ENCODE results near the gene ARMC8. TPM values are rescaled to one million over a fixed set of nuclear protein-coding genes. Genes with fewer than 3 reads are reported as not detected.
A peak's percentile ranks its signal among the peaks of the same experiment; 100 is the strongest.

The ARMC8 gene
- total RNA-seq, 1 donor from 2014 or later = 45.3 TPM

DNA sequence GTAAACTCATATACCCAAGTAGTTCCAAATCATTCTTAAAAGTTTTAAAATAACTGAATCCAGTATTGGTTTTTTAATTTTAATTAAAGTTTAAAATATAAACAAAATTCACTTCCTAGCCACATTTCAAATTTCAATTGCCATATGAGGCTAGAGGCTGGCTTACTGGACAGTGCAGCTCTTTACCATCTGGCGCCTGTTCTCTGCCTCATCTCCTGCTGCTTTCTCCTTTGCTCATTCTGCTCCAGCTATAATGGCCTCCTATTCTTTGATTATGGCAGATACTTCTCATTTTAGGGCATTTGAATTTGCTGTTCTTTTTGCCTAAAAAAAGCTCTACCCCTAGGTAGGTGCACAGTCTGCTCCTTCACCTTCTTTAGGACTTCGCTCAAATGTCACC, 19.1 kb downstream of the ARMC8 start:
- DNase-seq (no peak), ATAC-seq (no peak)
- Histone ChIP-seq H3K36me3 (no peaks in the 10 kb centered on the region), H3K27me3 (ENCODE audit: low read depth) (no peaks in the 10 kb centered on the region), H3K27ac (no peak overlapping the region), H3K4me3 (no peak overlapping the region), H3K4me1 (peaks cover 11% of the 10 kb centered on the region), H3K9me3 (no peaks in the 10 kb centered on the region)
- TF ChIP-seq, protein P1, sequence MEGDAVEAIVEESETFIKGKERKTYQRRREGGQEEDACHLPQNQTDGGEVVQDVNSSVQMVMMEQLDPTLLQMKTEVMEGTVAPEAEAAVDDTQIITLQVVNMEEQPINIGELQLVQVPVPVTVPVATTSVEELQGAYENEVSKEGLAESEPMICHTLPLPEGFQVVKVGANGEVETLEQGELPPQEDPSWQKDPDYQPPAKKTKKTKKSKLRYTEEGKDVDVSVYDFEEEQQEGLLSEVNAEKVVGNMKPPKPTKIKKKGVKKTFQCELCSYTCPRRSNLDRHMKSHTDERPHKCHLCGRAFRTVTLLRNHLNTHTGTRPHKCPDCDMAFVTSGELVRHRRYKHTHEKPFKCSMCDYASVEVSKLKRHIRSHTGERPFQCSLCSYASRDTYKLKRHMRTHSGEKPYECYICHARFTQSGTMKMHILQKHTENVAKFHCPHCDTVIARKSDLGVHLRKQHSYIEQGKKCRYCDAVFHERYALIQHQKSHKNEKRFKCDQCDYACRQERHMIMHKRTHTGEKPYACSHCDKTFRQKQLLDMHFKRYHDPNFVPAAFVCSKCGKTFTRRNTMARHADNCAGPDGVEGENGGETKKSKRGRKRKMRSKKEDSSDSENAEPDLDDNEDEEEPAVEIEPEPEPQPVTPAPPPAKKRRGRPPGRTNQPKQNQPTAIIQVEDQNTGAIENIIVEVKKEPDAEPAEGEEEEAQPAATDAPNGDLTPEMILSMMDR (IDR thresholded peaks at IDR 0.05) = no peak
- intact Hi-C loops (cut with DNase I) = no loop called here

GRCh38 chr3:138210528-138210927, 23.4 kb downstream of the ARMC8 start:
- ATAC-seq = no peak
- intact Hi-C loops (cut with DNase I) = no loop called here

DNA sequence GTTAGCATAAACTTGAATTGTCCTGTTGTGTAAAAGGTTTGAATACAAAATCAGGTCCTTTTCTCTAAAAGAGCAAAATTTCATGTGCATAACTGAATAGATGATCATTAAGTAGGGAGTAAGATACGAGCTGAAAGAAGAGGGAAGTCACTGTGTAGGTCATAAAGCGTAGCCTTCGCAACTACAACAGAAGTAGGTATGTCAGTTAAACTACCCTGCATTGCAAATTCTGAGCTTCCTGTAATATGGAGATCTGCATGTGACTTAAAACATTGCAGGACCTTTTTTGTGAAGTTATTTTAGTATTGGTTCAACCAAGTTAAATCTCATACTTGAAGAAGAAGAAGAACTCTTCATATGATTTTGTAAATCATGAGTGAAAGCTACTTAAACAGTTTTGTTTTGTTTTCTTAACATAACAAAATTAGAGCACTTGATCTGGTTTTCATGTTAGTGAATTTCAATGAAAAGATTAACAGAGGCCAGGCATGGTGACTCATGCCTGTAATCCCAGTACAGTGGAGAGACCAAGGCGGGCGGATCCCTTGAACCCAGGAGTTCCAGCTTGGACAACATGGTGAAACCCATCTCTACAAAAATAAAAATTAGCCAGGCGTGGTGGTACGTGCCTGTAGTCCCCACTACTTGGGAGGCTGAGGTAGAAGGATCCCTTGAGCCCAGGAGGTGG, 26.4 kb downstream of the ARMC8 start:
- intact Hi-C loops (cut with DNase I) = no loop called here
- H3K9me3 ChIP-seq = no peaks in the 10 kb centered on the region

More at GRCh38 chr3:138210528-138210927, 23.4 kb downstream of the ARMC8 start:
- TF ChIP-seq, protein P1 (IDR thresholded peaks at IDR 0.05) = no peak
- peaks cover 7% of the 10 kb centered on the region for H3K36me3 ChIP-seq
- no peaks in the 10 kb centered on the region for H3K27me3 ChIP-seq (ENCODE audit: low read depth)
- H3K4me3 ChIP-seq = no peak overlapping the region
- H3K27ac ChIP-seq = no peak overlapping the region
- no peaks in the 10 kb centered on the region for H3K9me3 ChIP-seq
- DNase-seq = no peak
- H3K4me1 ChIP-seq = no peaks in the 10 kb centered on the region

GRCh38 chr3:138219255-138219654, 32.2 kb downstream of the ARMC8 start:
- Histone ChIP-seq H3K27me3 (ENCODE audit: low read depth) (no peaks in the 10 kb centered on the region), H3K27ac (no peak overlapping the region), H3K4me1 (peaks cover 32% of the 10 kb centered on the region), H3K36me3 (peaks cover 30% of the 10 kb centered on the region), H3K9me3 (no peaks in the 10 kb centered on the region), H3K4me3 (no peak overlapping the region)
- intact Hi-C loops (cut with DNase I) = no loop called here
- TF ChIP-seq, protein P1 (IDR thresholded peaks at IDR 0.05) = no peak
- ATAC-seq = no peak
- DNase-seq = no peak

More for the DNA sequence above, 26.4 kb downstream of the ARMC8 start:
- no peak overlapping the region for H3K27ac ChIP-seq
- H3K4me1 ChIP-seq = no peaks in the 10 kb centered on the region
- peaks cover 7% of the 10 kb centered on the region for H3K36me3 ChIP-seq
- no peaks in the 10 kb centered on the region for H3K27me3 ChIP-seq (ENCODE audit: low read depth)
- DNase-seq = no peak
- ATAC-seq = peak; percentile 51 to 57
- H3K4me3 ChIP-seq = no peak overlapping the region
- TF ChIP-seq, protein P1 (IDR thresholded peaks at IDR 0.05) = no peak

- no peak for ATAC-seq
Measured at GRCh38 chr3:138220242-138220641, 33.1 kb downstream of the ARMC8 start.

More at GRCh38 chr3:138220242-138220641, 33.1 kb downstream of the ARMC8 start:
- no peak overlapping the region for H3K27ac ChIP-seq
- peaks cover 35% of the 10 kb centered on the region for H3K36me3 ChIP-seq
- TF ChIP-seq, protein P1 (IDR thresholded peaks at IDR 0.05) = no peak
- intact Hi-C loops (cut with DNase I) = no loop called here
- H3K4me3 ChIP-seq = no peak overlapping the region
- no peak for DNase-seq
- peaks cover 32% of the 10 kb centered on the region for H3K4me1 ChIP-seq
- no peaks in the 10 kb centered on the region for H3K9me3 ChIP-seq
- no peaks in the 10 kb centered on the region for H3K27me3 ChIP-seq (ENCODE audit: low read depth)

All from lower lobe of right lung (tissue), 2 donors.